Gastrocnemius medialis (tissue), 4 donors: ENCODE results near the gene SRPRB. TPM values are rescaled to one million over a fixed set of nuclear protein-coding genes. Genes with fewer than 3 reads are reported as not detected.

Experiments used
- ATAC-seq, 2 donors: fragments of 150-250 bp; one replicate each; pipeline ENCODE4 v1.9.1; 2016
- DNase-seq, 2 donors: peaks; one replicate each; pipeline ENCODE4 v3.0.0-alpha.2; 2019
- H3K27ac ChIP-seq, 4 donors: fragments of 200-600 bp; sonication (generic); 1 replicate in 1 of 4; 2 replicates in 3 of 4; pipeline ENCODE4 v1.5.1; 2016 to 2018; ENCODE audit warnings: mild to moderate bottlenecking in 2 of 4, moderate library complexity in 1 of 4
- H3K27me3 ChIP-seq, 3 donors: fragments of 200-600 bp; sonication (generic) in 2 of 3; 1 replicate in 1 of 3; 2 replicates in 2 of 3; pipeline versions ENCODE4 v1.5.1 to v1.6.0; 2016 to 2019; ENCODE audit warnings: mild to moderate bottlenecking in 1 of 3, moderate library complexity in 1 of 3
- H3K36me3 ChIP-seq, 2 donors: fragments of 200-600 bp; sonication (generic) in 1 of 2; one replicate each; pipeline ENCODE4 v1.5.1; 2017 to 2018
- H3K4me1 ChIP-seq, 2 donors: fragments of 200-600 bp; sonication (generic) in 1 of 2; one replicate each; pipeline ENCODE4 v1.5.1; 2016 to 2017; ENCODE audit warnings: mild to moderate bottlenecking in 2 of 2
- H3K4me3 ChIP-seq, 4 donors: fragments of 200-600 bp; sonication (generic) in 3 of 4; 1 replicate in 1 of 4; 2 replicates in 3 of 4; pipeline ENCODE4 v1.5.1; 2016 to 2019; ENCODE audit warnings: mild to moderate bottlenecking in 2 of 4
- H3K9me3 ChIP-seq, 3 donors: fragments of 200-600 bp; sonication (generic) in 2 of 3; 1 replicate in 1 of 3; 2 replicates in 2 of 3; pipeline ENCODE4 v1.5.1; 2016 to 2019
- CTCF ChIP-seq, 5 experiments: fragments of 450-650 bp in 3 of 5; fragments of 200-600 bp in 2 of 5; sonication (generic) in 2 of 5; IDR thresholded peaks in 4 of 5; conservative IDR thresholded peaks in 1 of 5; 1 replicate in 4 of 5; 2 replicates in 1 of 5; pipeline ENCODE4 v1.5.1; 2016 to 2019; ENCODE audit warnings: antibody characterized with exemption in 5 of 5, mild to moderate bottlenecking in 3 of 5, moderate library complexity in 3 of 5
- POLR2A ChIP-seq, 2 donors: fragments of 450-650 bp; IDR thresholded peaks; one replicate each; pipeline ENCODE4 v1.6.1; 2017; ENCODE audit warnings: antibody characterized with exemption in 2 of 2, mild to moderate bottlenecking in 2 of 2, moderate library complexity in 2 of 2
- in situ Hi-C, 4 donors: fragments of 200-750 bp; cut with MboI; loops; one replicate each; pipeline versions ENCODE4 v1.15.0 to v1.8.0; 2017; ENCODE audit warnings: low sequenced_read_pairs in 4 of 4
- intact Hi-C: fragments of 100-400 bp; cut with DNase I; formaldehyde crosslinking; loops from one replicate; pipeline ENCODE4 v1.15.1; 2023; ENCODE audit warnings: low total_unique reads
- total RNA-seq, 4 donors: library from RNA; depleted of rRNA; stranded (reverse); fragments of >200 nt; gene quantifications; one replicate each; pipeline versions ENCODE4 v1.1.0 to v1.2.3, GENCODE V29; 2016

SRPRB gene
- total RNA-seq, 4 donors from 2014 or later, result 19.0 to 22.3 (median 20.6) TPM

- H3K4me3 ChIP-seq, result no peak overlapping the region
- DNase-seq (no peak), ATAC-seq (no peak)
- no peak overlapping the region for H3K27ac ChIP-seq
- H3K9me3 ChIP-seq, result no peaks in the 10 kb centered on the region
- no peaks in the 10 kb centered on the region for H3K36me3 ChIP-seq
- TF ChIP-seq POLR2A (IDR thresholded peaks at IDR 0.05) (no peak), CTCF (IDR thresholded peaks at IDR 0.05 in 4 of 5, conservative IDR thresholded peaks at IDR 0.05 in 1 of 5) (no peak)
- in situ Hi-C loops (no loop called here), intact Hi-C loops (no loop called here)
- no peaks in the 10 kb centered on the region for H3K4me1 ChIP-seq
- H3K27me3 ChIP-seq, result no peaks in the 10 kb centered on the region
Measured at GRCh38 chr3:133868186-133868585, 62.6 kb downstream of the SRPRB start.

GRCh38 chr3:133868758-133869475 lies 63.3 kb downstream of the SRPRB start:
- no peak for ATAC-seq
- intact Hi-C loops (no loop called here), in situ Hi-C loops (no loop called here)
- no peak for TF ChIP-seq CTCF (IDR thresholded peaks at IDR 0.05 in 4 of 5, conservative IDR thresholded peaks at IDR 0.05 in 1 of 5)
- TF ChIP-seq POLR2A (IDR thresholded peaks at IDR 0.05), result no peak
- H3K9me3 ChIP-seq, result no peaks in the 10 kb centered on the region
- H3K36me3 ChIP-seq, result no peaks in the 10 kb centered on the region
- H3K27me3 ChIP-seq, result no peaks in the 10 kb centered on the region
- no peaks in the 10 kb centered on the region for H3K4me1 ChIP-seq
- no peak overlapping the region for H3K27ac ChIP-seq
- H3K4me3 ChIP-seq, result no peak overlapping the region
- DNase-seq, result no peak

GRCh38 chr3:133869586-133869985 lies 64.0 kb downstream of the SRPRB start:
- no peak overlapping the region for H3K4me3 ChIP-seq
- DNase-seq, result no peak
- no peaks in the 10 kb centered on the region for H3K9me3 ChIP-seq
- H3K27me3 ChIP-seq, result no peaks in the 10 kb centered on the region
- no peak for ATAC-seq
- H3K27ac ChIP-seq, result no peak overlapping the region
- intact Hi-C loops (no loop called here), in situ Hi-C loops (no loop called here)
- no peak for TF ChIP-seq CTCF (IDR thresholded peaks at IDR 0.05 in 4 of 5, conservative IDR thresholded peaks at IDR 0.05 in 1 of 5)
- no peak for TF ChIP-seq POLR2A (IDR thresholded peaks at IDR 0.05)
- H3K4me1 ChIP-seq, result no peaks in the 10 kb centered on the region
- no peaks in the 10 kb centered on the region for H3K36me3 ChIP-seq

- Histone ChIP-seq H3K36me3 (no peaks in the 10 kb centered on the region), H3K4me1 (no peaks in the 10 kb centered on the region), H3K4me3 (no peak overlapping the region), H3K9me3 (no peaks in the 10 kb centered on the region), H3K27ac (no peak overlapping the region), H3K27me3 (no peaks in the 10 kb centered on the region)
- in situ Hi-C loops (no loop called here), intact Hi-C loops (no loop called here)
- ATAC-seq (no peak), DNase-seq (no peak)
- TF ChIP-seq CTCF (IDR thresholded peaks at IDR 0.05 in 4 of 5, conservative IDR thresholded peaks at IDR 0.05 in 1 of 5) (no peak), POLR2A (IDR thresholded peaks at IDR 0.05) (no peak)
Measured at GRCh38 chr3:133870822-133871221, 65.2 kb downstream of the SRPRB start.

Other genes with a start within 250 kb of the SRPRB start
- 100 to 1,000 TPM; 241 to 376 (median 350) TPM for gene CDV3, start 232.1 kb upstream of the SRPRB start, total RNA-seq
- gene TOPBP1, start 143.9 kb upstream of the SRPRB start, total RNA-seq, result 10 to 100 TPM; 11.8 to 21.1 (median 16.9) TPM
- 10 to 100 TPM in 1 of 4 donors, 1 to 10 TPM in 2, not detected in 1; 2.8 to 11.5 (median 4.3) TPM for gene TF, start 59.4 kb upstream of the SRPRB start, total RNA-seq
- 1 to 10 TPM in 1 of 4 donors, under 1 TPM in 3; 0.31 to 1.1 (median 0.72) TPM for gene RAB6B, start 90.1 kb downstream of the SRPRB start, total RNA-seq
- 1 to 10 TPM in 3 of 4 donors, under 1 TPM in 1; 0.07 to 2.4 (median 1.3) TPM for gene SLCO2A1, start 224.1 kb downstream of the SRPRB start, total RNA-seq